Measurements from ENCODE around the gene PIANP.
A peak's percentile ranks its signal among the peaks of the same experiment; 100 is the strongest.
"Not testable (repeated sequence)": the region's sequence is repeated elsewhere in the genome, so short reads cannot be mapped to it uniquely, and the experiment has no call there.

Gene PIANP

GRCh38 chr12:6724409-6724797 lies 23.8 kb upstream of the PIANP start:
- intact Hi-C loops (cut with micrococcal nuclease): loop anchor here (1.0 kb wide), 1 partner anchor 35 kb away; the partner anchor contains the start of gene ZNF384
- peak overlapping the region; percentile 88 for H3K27ac Mint-ChIP-seq
- H3K36me3 Mint-ChIP-seq (ENCODE audit: low read depth): peaks cover 48% of the 10 kb centered on the region

GRCh38 chr12:6723607-6724408 lies 23.2 kb upstream of the PIANP start, which contains the start of gene COPS7A:
COPS7A (plus strand) TSS chr12:6724046; CDS start chr12:6724657, 611 bp downstream.
- Mint-ChIP-seq H3K4me3 (peak within 1 kb of the TSS; percentile 93), H3K9me3 (no peaks in the 10 kb centered on the region)

More at GRCh38 chr12:6724409-6724797, 23.8 kb upstream of the PIANP start:
- H3K4me1 Mint-ChIP-seq (ENCODE audit: low read depth): peaks cover 32% of the 10 kb centered on the region
- H3K4me3 Mint-ChIP-seq: peak overlapping the region; percentile 93
- H3K27me3 Mint-ChIP-seq: peaks cover 2% of the 10 kb centered on the region
- H3K9me3 Mint-ChIP-seq: no peaks in the 10 kb centered on the region

GRCh38 chr12:6722863-6723262 lies 22.2 kb upstream of the PIANP start:
- H3K9me3 Mint-ChIP-seq: no peaks in the 10 kb centered on the region
- intact Hi-C loops (cut with micrococcal nuclease): no loop called here
- H3K4me1 Mint-ChIP-seq (ENCODE audit: low read depth): peaks cover 25% of the 10 kb centered on the region
- H3K36me3 Mint-ChIP-seq (ENCODE audit: low read depth): peaks cover 33% of the 10 kb centered on the region
- peaks cover 2% of the 10 kb centered on the region for H3K27me3 Mint-ChIP-seq
- H3K4me3 Mint-ChIP-seq: no peak overlapping the region
- no peak overlapping the region for H3K27ac Mint-ChIP-seq

More at GRCh38 chr12:6723607-6724408, 23.2 kb upstream of the PIANP start, which contains the start of gene COPS7A:
- Mint-ChIP-seq H3K36me3 (ENCODE audit: low read depth) (peaks cover 43% of the 10 kb centered on the region), H3K27me3 (peaks cover 2% of the 10 kb centered on the region), H3K4me1 (ENCODE audit: low read depth) (peaks cover 26% of the 10 kb centered on the region), H3K27ac (peak within 1 kb of the TSS; percentile 88)
- intact Hi-C loops (cut with micrococcal nuclease): loop anchor here (1.0 kb wide), 1 partner anchor 35 kb away; the partner anchor contains the start of gene ZNF384

- intact Hi-C loops (cut with micrococcal nuclease): no loop called here
- Mint-ChIP-seq H3K9me3 (no peaks in the 10 kb centered on the region), H3K27me3 (peaks cover 8% of the 10 kb centered on the region), H3K36me3 (ENCODE audit: low read depth) (no peaks in the 10 kb centered on the region), H3K27ac (no peak overlapping the region), H3K4me1 (ENCODE audit: low read depth) (no peaks in the 10 kb centered on the region), H3K4me3 (no peak overlapping the region)
These were observed 16.3 kb upstream of the PIANP start for GRCh38 chr12:6716874-6717437.

- H3K9me3 Mint-ChIP-seq; H3K4me1 Mint-ChIP-seq (ENCODE audit: low read depth); H3K27me3 Mint-ChIP-seq; H3K4me3 Mint-ChIP-seq; H3K36me3 Mint-ChIP-seq (ENCODE audit: low read depth); intact Hi-C loops (cut with micrococcal nuclease); H3K27ac Mint-ChIP-seq: not testable (repeated sequence)
These were observed 15.6 kb upstream of the PIANP start for GRCh38 chr12:6716031-6716873.

DNA sequence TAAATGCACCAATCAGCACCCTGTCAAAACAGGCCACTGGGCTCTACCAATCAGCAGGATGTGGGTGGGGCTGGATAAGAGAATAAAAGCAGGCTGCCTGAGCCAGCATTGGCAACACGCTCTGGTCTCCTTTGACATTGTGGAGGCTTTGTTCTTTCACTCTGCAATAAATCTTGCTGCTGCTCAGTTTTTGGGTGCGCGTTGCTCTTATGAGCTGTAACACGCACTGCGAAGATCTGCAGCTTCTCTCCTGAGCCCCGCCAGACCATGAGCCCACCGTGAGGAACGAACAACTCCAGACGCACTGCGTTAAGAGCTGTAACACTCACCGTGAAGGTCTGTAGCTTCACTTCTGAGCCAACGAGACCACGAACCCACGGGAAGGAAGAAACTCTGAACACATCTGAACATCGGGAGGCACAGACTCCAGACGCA lies 8.4 kb upstream of the PIANP start:
- Mint-ChIP-seq H3K27ac (peak overlapping the region; percentile 30), H3K4me1 (ENCODE audit: low read depth) (peaks cover 6% of the 10 kb centered on the region), H3K9me3 (no peaks in the 10 kb centered on the region), H3K36me3 (ENCODE audit: low read depth) (no peaks in the 10 kb centered on the region), H3K27me3 (peaks cover 38% of the 10 kb centered on the region), H3K4me3 (peak overlapping the region; percentile 32)
- intact Hi-C loops (cut with micrococcal nuclease): no loop called here

DNA sequence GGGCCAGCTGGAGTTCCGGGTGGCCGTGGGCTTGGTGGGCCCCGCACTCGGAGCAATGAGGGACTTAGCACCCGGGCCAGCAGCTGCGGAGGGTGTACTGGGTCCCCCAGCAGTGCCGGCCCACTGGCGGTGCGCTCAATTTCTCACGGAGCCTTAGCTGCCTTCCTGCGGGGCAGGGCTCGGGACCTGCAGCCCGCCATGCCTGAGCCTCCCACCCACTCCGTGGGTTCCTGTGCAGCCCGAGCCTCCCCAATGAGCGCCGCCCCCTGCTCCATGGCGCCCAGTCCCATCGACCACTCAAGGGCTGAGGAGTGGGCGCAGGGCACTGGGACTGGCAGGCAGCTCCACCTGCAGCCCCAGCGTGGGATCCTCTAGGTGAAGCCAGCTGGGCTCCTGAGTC lies 7.7 kb upstream of the PIANP start:
- Mint-ChIP-seq H3K4me1 (ENCODE audit: low read depth) (peaks cover 11% of the 10 kb centered on the region), H3K27me3 (peaks cover 43% of the 10 kb centered on the region)
- H3K9me3 Mint-ChIP-seq; intact Hi-C loops (cut with micrococcal nuclease); H3K4me3 Mint-ChIP-seq; H3K27ac Mint-ChIP-seq; H3K36me3 Mint-ChIP-seq (ENCODE audit: low read depth): not testable (repeated sequence)

DNA sequence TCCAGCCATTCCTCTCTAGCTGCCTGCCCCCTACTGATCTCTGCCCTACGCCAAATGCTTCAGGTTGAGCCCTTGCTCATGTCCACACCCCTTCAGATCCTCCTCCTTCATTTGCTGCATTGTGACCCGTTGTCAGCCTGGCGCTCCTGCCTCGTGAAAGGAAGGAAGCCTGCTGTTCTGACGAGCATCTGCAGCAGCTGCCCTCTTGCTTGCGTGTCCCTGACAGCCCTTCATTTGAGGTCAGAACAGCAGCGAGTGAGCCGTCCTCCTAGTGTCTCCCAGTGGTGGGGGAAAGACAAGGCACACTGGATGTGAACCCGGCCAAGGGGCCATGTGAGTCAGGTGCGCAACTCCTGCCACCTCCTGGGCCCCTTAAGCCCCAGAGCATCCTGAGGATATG lies 3.0 kb upstream of the PIANP start:
- no peak overlapping the region for H3K4me3 Mint-ChIP-seq
- no peaks in the 10 kb centered on the region for H3K36me3 Mint-ChIP-seq (ENCODE audit: low read depth)
- peaks cover 72% of the 10 kb centered on the region for H3K27me3 Mint-ChIP-seq
- H3K9me3 Mint-ChIP-seq: no peaks in the 10 kb centered on the region
- intact Hi-C loops (cut with micrococcal nuclease): no loop called here
- H3K4me1 Mint-ChIP-seq (ENCODE audit: low read depth): peaks cover 20% of the 10 kb centered on the region
- no peak overlapping the region for H3K27ac Mint-ChIP-seq

GRCh38 chr12:6701078-6701768 lies 608 bp upstream of the PIANP start:
- H3K27ac Mint-ChIP-seq: no peak overlapping the region
- intact Hi-C loops (cut with micrococcal nuclease): no loop called here

DNA sequence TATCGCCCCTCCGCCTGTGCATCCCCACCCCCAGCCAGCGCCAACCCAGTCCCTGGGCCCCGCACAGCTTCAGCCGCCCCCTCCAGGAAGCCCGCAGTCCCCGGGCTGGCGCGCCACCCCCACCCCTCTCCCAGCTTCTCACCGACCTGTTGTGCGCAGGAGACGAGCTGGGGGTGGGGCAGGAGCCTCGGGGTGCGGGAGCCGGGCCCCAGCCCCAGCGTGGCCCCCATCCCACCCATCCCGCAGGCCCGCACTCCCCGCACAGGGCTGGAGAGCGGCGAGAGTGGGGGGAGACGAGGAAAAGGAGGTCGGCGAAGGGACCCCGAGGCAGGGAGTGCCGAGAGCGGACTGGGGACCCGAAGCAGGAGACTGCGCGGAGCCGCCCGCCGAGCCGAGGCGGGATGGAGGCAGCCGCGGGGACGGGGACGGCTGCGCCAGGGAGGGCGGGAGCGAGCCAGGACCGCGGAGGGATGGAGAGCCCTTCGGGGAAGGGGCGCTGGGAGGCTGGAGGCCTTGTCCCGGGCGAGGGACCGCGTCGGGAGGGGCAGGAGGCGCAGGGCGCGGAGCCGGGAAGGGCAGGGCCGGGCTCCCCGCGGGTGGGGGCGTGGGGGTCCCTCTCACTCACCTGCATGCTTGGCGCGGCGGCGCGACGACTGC lies 498 bp downstream of the PIANP start:
- intact Hi-C loops (cut with micrococcal nuclease): no loop called here
- peaks cover 40% of the 10 kb centered on the region for H3K4me1 Mint-ChIP-seq (ENCODE audit: low read depth)
- H3K27ac Mint-ChIP-seq: no peak overlapping the region
- H3K9me3 Mint-ChIP-seq: no peaks in the 10 kb centered on the region
- no peaks in the 10 kb centered on the region for H3K36me3 Mint-ChIP-seq (ENCODE audit: low read depth)
- H3K4me3 Mint-ChIP-seq: peak overlapping the region; percentile 17
- H3K27me3 Mint-ChIP-seq: peaks cover 86% of the 10 kb centered on the region

More at GRCh38 chr12:6701078-6701768, 608 bp upstream of the PIANP start:
- Mint-ChIP-seq H3K36me3 (ENCODE audit: low read depth) (no peaks in the 10 kb centered on the region), H3K9me3 (no peaks in the 10 kb centered on the region), H3K4me3 (peak overlapping the region; percentile 35), H3K27me3 (peaks cover 87% of the 10 kb centered on the region), H3K4me1 (ENCODE audit: low read depth) (peaks cover 38% of the 10 kb centered on the region)

DNA sequence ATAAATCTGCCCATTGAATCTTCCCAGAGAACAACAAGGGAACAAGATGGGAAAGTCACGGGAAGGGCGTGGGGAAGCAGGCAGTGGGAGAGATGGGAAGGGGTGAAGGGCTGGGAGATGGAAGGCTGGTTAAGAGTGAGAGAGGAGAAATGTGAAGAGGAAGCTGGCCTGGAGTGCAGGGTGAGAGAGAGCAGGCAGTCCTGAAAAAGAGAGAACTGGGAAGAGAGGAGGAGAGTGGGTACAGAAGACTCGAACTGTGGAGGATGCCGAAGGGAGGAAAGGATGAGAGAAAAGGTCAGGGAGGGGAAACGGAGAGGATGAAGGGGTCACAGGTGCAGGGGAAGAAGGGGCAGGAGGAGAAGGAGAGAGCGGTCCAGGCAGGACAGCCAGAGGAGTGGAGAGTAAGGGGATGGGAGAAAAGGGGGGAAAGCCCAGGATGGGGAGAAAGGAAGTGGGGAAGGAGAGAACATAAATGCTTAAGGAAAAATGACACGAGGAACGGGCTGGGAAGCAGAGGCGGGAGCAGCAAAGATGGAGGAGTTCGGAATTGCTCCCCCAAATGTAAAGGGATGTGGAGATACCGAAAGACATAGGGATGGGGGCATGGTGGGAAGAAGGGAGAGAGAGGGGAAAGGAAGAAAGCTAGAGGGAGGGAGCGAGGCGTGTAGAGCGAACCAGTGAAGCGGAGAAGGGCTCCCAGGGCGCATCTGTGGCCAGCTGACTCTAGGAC lies 1.2 kb downstream of the PIANP start:
- H3K4me3 Mint-ChIP-seq: peak overlapping the region; percentile 7
- H3K4me1 Mint-ChIP-seq (ENCODE audit: low read depth): peaks cover 47% of the 10 kb centered on the region
- H3K27me3 Mint-ChIP-seq: peaks cover 86% of the 10 kb centered on the region
- intact Hi-C loops (cut with micrococcal nuclease): no loop called here
- no peaks in the 10 kb centered on the region for H3K9me3 Mint-ChIP-seq
- no peak overlapping the region for H3K27ac Mint-ChIP-seq
- no peaks in the 10 kb centered on the region for H3K36me3 Mint-ChIP-seq (ENCODE audit: low read depth)

GRCh38 chr12:6698352-6699046 lies 2.1 kb downstream of the PIANP start:
- no peak overlapping the region for H3K27ac Mint-ChIP-seq
- peaks cover 47% of the 10 kb centered on the region for H3K4me1 Mint-ChIP-seq (ENCODE audit: low read depth)
- H3K4me3 Mint-ChIP-seq: no peak overlapping the region
- H3K9me3 Mint-ChIP-seq: no peaks in the 10 kb centered on the region
- peaks cover 86% of the 10 kb centered on the region for H3K27me3 Mint-ChIP-seq
- H3K36me3 Mint-ChIP-seq (ENCODE audit: low read depth): no peaks in the 10 kb centered on the region
- intact Hi-C loops (cut with micrococcal nuclease): no loop called here

Data from dendritic cell treated with granulocyte-macrophage colony-stimulating factor and Interleukin-4, amounts not matched to agents 40 ng/mL and 50 ng/mL, for 4 days (primary cell).